ENCODE results near the gene LASP1NB.

Gene LASP1NB

GRCh38 chr17:38883592-38884526, 41.6 kb upstream of the LASP1NB start:
- TF ChIP-seq CTCF (IDR thresholded peaks at IDR 0.05; ENCODE audit: borderline replicate concordance, control extremely low read depth, extremely low read depth, insufficient read depth, missing control alignments) = no peak
- in situ Hi-C loops (cut with MboI; ENCODE audit: low sequenced_read_pairs, unreplicated experiment) = no loop called here
- DNase-seq (ENCODE audit: low spot score) = no peak

GRCh38 chr17:38885044-38885727, 40.2 kb upstream of the LASP1NB start:
- TF ChIP-seq CTCF (IDR thresholded peaks at IDR 0.05; ENCODE audit: borderline replicate concordance, control extremely low read depth, extremely low read depth, insufficient read depth, missing control alignments) = no peak
- no peak for DNase-seq (ENCODE audit: low spot score)
- in situ Hi-C loops (cut with MboI; ENCODE audit: low sequenced_read_pairs, unreplicated experiment) = no loop called here

GRCh38 chr17:38885728-38886642, 39.4 kb upstream of the LASP1NB start:
- DNase-seq (ENCODE audit: low spot score) = no peak
- in situ Hi-C loops (cut with MboI; ENCODE audit: low sequenced_read_pairs, unreplicated experiment) = no loop called here
- TF ChIP-seq CTCF (IDR thresholded peaks at IDR 0.05; ENCODE audit: borderline replicate concordance, control extremely low read depth, extremely low read depth, insufficient read depth, missing control alignments) = no peak

- no peak for DNase-seq (ENCODE audit: low spot score)
- in situ Hi-C loops (cut with MboI; ENCODE audit: low sequenced_read_pairs, unreplicated experiment) = no loop called here
- no peak for TF ChIP-seq CTCF (IDR thresholded peaks at IDR 0.05; ENCODE audit: borderline replicate concordance, control extremely low read depth, extremely low read depth, insufficient read depth, missing control alignments)
Measured at GRCh38 chr17:38886643-38887010, 38.8 kb upstream of the LASP1NB start.

GRCh38 chr17:38888842-38889241, 36.6 kb upstream of the LASP1NB start:
- in situ Hi-C loops (cut with MboI; ENCODE audit: low sequenced_read_pairs, unreplicated experiment) = no loop called here
- no peak for DNase-seq (ENCODE audit: low spot score)
- no peak for TF ChIP-seq CTCF (IDR thresholded peaks at IDR 0.05; ENCODE audit: borderline replicate concordance, control extremely low read depth, extremely low read depth, insufficient read depth, missing control alignments)

Measured in GM13976 (cell line).